Immature natural killer cell (primary cell): ENCODE results near the gene MRGPRF. TPM values are rescaled to one million over a fixed set of nuclear protein-coding genes. Genes with fewer than 3 reads are reported as not detected.

Experiments used
- DNase-seq, 3 donors: peaks; one replicate each; pipeline ENCODE4 v3.0.0; 2022; ENCODE audit warnings: mixed read lengths in 1 of 3
- H3K27ac Mint-ChIP-seq, 6 donors: one replicate each; pipeline ENCODE4 v1.8.0; 2020; ENCODE audit warnings: mixed read lengths in 6 of 6, mild to moderate bottlenecking in 5 of 6, inconsistent platforms in 4 of 6, moderate library complexity in 3 of 6
- H3K27me3 Mint-ChIP-seq, 3 donors: one replicate each; pipeline ENCODE4 v1.8.0; 2020 to 2021; ENCODE audit warnings: low read depth in 3 of 3, mild to moderate bottlenecking in 3 of 3, mixed read lengths in 3 of 3, moderate library complexity in 3 of 3, inconsistent platforms in 1 of 3
- H3K36me3 Mint-ChIP-seq, 3 donors: one replicate each; pipeline ENCODE4 v1.8.0; 2020; ENCODE audit warnings: mixed read lengths in 3 of 3, inconsistent platforms in 2 of 3, mild to moderate bottlenecking in 2 of 3
- H3K4me1 Mint-ChIP-seq, 2 donors: one replicate each; pipeline ENCODE4 v1.8.0; 2020; ENCODE audit warnings: inconsistent platforms in 2 of 2, mild to moderate bottlenecking in 2 of 2, mixed read lengths in 2 of 2, moderate library complexity in 1 of 2
- H3K4me3 Mint-ChIP-seq, 5 donors: one replicate each; pipeline ENCODE4 v1.8.0; 2020; ENCODE audit warnings: mild to moderate bottlenecking in 5 of 5, mixed read lengths in 5 of 5, inconsistent platforms in 3 of 5, moderate library complexity in 3 of 5
- H3K9me3 Mint-ChIP-seq, 6 donors: one replicate each; pipeline ENCODE4 v1.8.0; 2020; ENCODE audit warnings: mild to moderate bottlenecking in 6 of 6, mixed read lengths in 6 of 6, inconsistent platforms in 4 of 6, moderate library complexity in 3 of 6
- polyA plus RNA-seq, 3 donors: library from polyadenylated mRNA; unstranded; fragments of 300-500 nt; fragmentation: Illumina TruSeq; gene quantifications; one replicate each; pipeline ENCODE4 v1.2.3, GENCODE V29; 2021

The MRGPRF gene
- polyA plus RNA-seq, 3 donors from 2014 or later, result not detected

DNA sequence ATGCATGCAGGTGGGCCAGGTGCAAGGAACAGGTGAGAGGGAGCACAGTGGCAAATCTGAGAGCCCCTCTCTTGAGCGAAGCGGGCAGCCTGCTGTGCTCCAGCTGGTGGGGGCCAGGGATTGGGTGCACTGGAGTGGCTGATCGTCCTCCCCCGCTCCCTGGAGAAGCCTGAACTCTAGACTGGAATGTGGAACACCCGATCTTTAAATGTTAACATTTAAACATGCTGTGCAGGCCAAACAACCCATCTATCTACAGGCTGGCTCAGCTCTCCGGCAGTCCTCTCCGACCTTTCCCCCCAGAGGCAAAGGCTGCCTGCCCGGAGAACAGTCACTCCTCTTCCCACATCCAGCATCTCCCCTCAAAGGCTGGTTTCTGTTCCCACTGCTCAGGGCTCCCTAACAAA is 5.1 kb downstream of the MRGPRF start:
- H3K4me3 Mint-ChIP-seq, result no peak overlapping the region
- no peaks in the 10 kb centered on the region for H3K36me3 Mint-ChIP-seq
- peaks cover 0 to 1% of the 10 kb centered on the region in 2 donors for H3K4me1 Mint-ChIP-seq
- H3K27me3 Mint-ChIP-seq, result peaks cover 10 to 11% (median 11%) of the 10 kb centered on the region in 3 donors
- H3K27ac Mint-ChIP-seq, result no peak overlapping the region
- no peak for DNase-seq
- no peaks in the 10 kb centered on the region for H3K9me3 Mint-ChIP-seq

GRCh38 chr11:69006816-69007215 is 6.2 kb downstream of the MRGPRF start:
- Mint-ChIP-seq H3K4me3 (no peak overlapping the region), H3K27me3 (peaks cover 8 to 11% (median 8%) of the 10 kb centered on the region in 3 donors), H3K9me3 (no peaks in the 10 kb centered on the region), H3K36me3 (no peaks in the 10 kb centered on the region), H3K4me1 (peaks cover 0 to 1% of the 10 kb centered on the region in 2 donors), H3K27ac (no peak overlapping the region)
- DNase-seq, result no peak

DNA sequence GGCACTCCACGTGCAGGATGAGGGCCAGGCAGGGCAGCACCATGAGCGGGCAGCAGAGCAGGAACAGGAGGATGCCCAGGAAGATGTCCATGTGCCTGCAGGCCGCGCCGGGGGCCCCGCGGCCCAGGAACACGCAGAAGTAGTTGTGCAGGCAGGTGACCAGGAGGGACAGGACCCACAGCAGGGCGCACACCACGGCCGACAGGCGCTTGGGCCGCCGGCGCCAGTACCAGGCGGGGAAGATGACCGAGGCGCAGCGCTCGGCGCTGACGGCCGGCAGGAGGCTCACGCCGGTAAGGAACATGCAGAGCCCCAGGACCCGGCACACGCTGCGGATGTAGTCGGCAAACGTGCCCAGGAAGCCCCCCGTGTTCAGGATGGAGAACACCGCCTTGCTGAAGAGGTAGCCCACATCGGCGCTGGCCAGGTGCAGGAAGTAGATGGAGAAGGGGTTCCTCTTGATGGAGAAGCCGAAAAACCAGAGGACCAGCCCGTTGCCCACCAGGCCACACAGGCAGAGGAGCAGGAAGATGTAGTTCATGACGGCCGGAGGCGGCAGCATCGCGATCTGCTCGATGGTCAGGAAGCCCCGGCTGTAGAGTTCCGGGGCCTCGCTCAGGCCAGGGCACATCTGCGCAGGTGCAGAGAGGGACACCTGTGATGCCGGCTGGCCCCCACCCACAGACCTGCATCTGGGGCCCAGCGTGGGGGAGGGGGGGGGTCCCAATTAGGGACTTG is 7.2 kb downstream of the MRGPRF start:
- H3K4me1 Mint-ChIP-seq, result peaks cover 0 to 2% of the 10 kb centered on the region in 2 donors

DNA sequence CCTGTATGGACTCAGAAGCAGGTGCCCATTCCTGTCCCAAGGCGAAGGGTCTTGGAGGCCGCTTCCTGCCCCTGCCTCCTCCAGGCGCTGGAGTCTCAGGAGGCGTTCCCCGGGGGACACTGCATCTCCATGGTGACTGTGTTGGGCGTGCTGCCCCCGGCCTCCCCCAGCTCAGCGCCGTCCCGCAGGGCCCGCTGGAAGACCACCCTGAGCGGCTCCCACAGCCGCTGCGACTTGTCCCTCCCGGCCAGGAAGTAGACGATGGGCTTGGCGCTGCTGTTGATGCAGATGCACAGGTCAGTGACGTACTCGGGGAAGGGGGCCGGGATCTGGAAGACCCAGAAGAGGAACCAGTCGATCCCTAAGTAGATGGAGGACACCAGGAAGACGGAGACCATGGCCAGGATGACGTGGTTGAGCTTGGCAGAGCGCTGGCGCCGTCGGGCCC is 7.8 kb downstream of the MRGPRF start:
- Mint-ChIP-seq H3K9me3 (no peaks in the 10 kb centered on the region), H3K4me3 (peak overlapping the region in 1 of 5 donors; percentile 20), H3K27ac (no peak overlapping the region), H3K36me3 (no peaks in the 10 kb centered on the region), H3K27me3 (peaks cover 7 to 9% (median 8%) of the 10 kb centered on the region in 3 donors), H3K4me1 (peaks cover 0 to 4% of the 10 kb centered on the region in 2 donors)
- DNase-seq, result no peak

More for the DNA sequence above, 7.2 kb downstream of the MRGPRF start:
- Mint-ChIP-seq H3K36me3 (no peaks in the 10 kb centered on the region), H3K27me3 (peaks cover 6 to 9% (median 7%) of the 10 kb centered on the region in 3 donors), H3K9me3 (no peaks in the 10 kb centered on the region), H3K4me3 (peak overlapping the region in 1 of 5 donors; percentile 20), H3K27ac (no peak overlapping the region)
- no peak for DNase-seq

DNA sequence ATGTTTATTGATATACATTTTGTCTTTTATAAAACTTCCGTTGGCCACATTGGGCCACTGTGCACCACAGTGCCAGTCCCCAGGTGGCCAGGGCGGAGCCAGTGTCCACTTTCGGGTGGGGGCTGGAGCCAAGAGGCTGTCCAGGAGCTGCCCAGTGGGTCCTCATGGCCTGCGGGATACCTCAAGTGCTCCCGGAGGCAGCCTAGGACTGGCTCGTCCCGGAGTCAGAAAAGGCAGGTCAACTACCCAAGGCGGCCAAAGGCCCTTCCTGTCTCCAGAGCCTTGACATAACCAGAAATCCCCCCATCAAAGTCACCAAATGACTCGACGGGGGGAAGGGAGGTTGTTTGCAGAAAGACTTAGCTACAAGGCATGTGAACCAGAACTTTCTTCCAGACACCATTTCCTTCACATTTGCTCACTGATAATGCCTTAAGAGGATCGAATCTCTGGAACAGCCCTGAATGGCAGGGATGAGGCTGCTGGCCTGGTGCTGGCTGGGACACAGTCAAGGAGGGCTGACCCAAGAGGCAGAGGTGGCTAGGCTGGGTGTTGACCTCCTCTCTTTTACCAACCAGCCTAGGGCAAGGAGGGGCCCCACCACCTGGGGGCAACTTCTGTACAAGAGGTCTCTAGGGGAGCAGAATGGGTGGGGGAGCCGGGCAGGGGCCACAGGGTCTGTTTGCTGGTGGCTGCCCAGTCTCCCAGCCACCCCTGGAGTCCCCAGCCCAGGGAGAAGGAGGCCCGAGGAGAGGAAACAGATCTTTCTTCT is 8.4 kb downstream of the MRGPRF start:
- DNase-seq, result no peak
- Mint-ChIP-seq H3K27ac (no peak overlapping the region), H3K4me3 (no peak overlapping the region), H3K9me3 (no peaks in the 10 kb centered on the region), H3K4me1 (peaks cover 2 to 9% of the 10 kb centered on the region in 2 donors), H3K36me3 (no peaks in the 10 kb centered on the region), H3K27me3 (peaks cover 7 to 10% (median 9%) of the 10 kb centered on the region in 3 donors)

DNA sequence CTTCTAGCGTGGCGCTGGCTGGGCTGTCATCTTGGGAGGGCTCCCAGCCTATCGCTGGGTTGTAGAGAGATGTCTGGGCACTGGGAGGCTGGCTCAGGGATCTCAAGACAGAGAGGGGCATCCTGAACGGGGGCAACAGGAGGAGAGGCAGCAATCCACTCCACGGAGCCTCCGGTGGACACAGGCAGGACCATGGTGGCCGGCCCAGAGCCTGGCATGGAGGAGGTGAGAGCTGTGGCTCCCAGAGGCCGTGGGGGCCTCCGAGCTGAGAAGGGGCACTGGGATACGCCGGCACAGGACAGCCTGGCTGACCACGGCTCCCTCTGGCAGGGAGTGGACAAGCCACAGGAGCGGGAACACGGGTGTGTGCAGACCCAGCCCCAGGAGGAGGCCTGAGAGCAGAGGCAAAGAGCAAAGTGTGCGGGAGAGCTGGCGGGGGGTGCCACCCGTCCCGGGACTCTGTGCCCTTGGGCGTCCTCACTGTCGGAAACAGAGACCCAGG is 9.1 kb downstream of the MRGPRF start:
- no peaks in the 10 kb centered on the region for H3K36me3 Mint-ChIP-seq
- peaks cover 2 to 16% (median 12%) of the 10 kb centered on the region in 3 donors for H3K27me3 Mint-ChIP-seq
- H3K4me1 Mint-ChIP-seq, result peaks cover 8 to 16% of the 10 kb centered on the region in 2 donors
- no peak for DNase-seq
- no peaks in the 10 kb centered on the region for H3K9me3 Mint-ChIP-seq
- no peak overlapping the region for H3K27ac Mint-ChIP-seq
- no peak overlapping the region for H3K4me3 Mint-ChIP-seq

DNA sequence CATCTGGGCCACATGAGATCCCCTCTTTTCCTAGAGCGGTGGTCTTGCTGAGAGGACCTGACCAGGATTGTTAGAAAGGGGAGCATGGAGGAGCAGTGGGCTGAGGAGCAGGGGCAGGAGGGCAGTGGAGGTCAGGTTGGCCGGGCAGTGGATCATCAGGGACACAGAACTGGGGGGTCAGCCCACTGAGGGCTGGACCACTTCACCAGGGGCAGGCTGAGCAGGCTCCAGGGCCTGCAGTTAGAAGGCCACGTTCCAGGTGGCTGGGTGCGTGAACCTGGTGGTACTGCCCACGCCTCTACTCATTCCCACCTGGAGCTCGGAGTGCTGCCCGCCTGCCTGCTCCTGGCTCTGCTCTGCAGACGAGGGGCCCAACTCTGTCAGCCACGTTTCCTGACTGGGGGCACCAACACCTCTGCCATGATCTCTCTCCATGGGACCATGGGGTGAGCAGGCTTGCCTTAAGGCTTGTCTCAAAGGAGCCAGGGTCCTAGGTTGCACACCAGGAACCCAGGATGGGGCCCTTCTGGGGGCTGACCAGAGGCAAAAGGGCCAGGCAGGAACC is 9.7 kb downstream of the MRGPRF start:
- Mint-ChIP-seq H3K27me3 (peaks cover 2 to 16% (median 12%) of the 10 kb centered on the region in 3 donors), H3K4me1 (peaks cover 14 to 21% of the 10 kb centered on the region in 2 donors), H3K9me3 (no peaks in the 10 kb centered on the region), H3K27ac (peak overlapping the region in 1 of 6 donors; percentile 46), H3K4me3 (no peak overlapping the region), H3K36me3 (no peaks in the 10 kb centered on the region)
- DNase-seq, result no peak

DNA sequence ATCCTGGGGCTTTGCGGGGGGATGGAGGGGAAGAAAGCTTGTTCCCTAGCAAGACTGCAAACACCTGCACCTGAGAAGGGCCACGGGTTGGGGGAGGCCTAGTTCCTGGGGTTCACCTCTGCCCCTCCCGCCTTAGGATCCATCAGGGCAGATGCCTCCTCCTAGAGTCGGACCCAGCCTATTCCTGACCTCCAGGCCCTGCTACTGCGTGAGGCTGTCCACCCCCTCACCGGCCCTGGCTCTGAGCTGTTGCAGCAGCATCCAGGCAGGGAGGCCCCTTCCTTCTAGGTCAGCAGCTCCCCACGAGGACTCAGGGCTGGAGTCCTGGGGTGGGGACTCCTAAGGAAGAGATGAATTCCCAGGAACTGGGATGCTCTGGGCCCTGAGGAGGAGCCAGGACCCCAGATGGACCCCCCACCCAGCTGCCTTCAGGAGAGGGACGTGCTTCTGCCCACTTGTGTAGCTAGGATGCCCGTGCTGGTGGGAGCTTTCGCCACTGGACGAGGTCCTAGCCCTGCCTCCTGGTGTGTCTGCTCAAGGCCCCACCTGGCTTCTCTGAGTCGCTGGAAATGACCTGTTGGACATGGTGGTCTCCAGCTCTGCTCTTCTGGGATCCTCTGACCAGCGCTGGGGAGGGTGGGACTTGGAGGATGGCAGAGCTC is 10.3 kb downstream of the MRGPRF start:
- Mint-ChIP-seq H3K27me3 (peaks cover 2 to 16% (median 12%) of the 10 kb centered on the region in 3 donors), H3K4me1 (peaks cover 20 to 28% of the 10 kb centered on the region in 2 donors), H3K27ac (peak overlapping the region in 1 of 6 donors; percentile 46), H3K9me3 (no peaks in the 10 kb centered on the region), H3K36me3 (no peaks in the 10 kb centered on the region), H3K4me3 (no peak overlapping the region)
- DNase-seq, result no peak

DNA sequence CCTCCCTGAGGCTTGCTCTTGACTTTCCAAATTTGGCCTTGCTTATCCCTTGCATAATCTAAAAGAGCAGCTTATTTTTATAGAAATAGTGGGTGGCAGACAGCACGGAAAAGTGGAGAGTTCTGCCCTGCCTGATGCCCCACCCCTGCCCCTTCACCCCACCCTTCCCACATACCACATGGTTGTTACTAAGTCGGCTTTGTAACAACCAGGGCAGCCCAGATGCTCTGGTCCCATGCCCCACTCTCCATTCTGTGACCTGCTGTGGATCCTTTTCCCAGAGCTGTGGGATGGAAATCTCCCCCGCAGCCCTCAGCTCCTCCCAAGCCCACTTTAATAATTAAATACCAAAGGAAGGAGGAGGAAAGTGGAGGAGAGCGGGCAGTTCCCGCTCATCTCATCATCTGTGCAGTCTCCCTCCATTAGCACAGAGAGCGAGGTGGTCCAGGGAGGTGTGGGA is 10.9 kb downstream of the MRGPRF start:
- no peak for DNase-seq
- no peak overlapping the region for H3K4me3 Mint-ChIP-seq
- H3K36me3 Mint-ChIP-seq, result no peaks in the 10 kb centered on the region
- peaks cover 20 to 28% of the 10 kb centered on the region in 2 donors for H3K4me1 Mint-ChIP-seq
- H3K27ac Mint-ChIP-seq, result no peak overlapping the region
- H3K27me3 Mint-ChIP-seq, result peaks cover 2 to 16% (median 12%) of the 10 kb centered on the region in 3 donors
- no peaks in the 10 kb centered on the region for H3K9me3 Mint-ChIP-seq

GRCh38 chr11:69001243-69002081 is 11.6 kb downstream of the MRGPRF start:
- DNase-seq, result no peak
- H3K4me1 Mint-ChIP-seq, result peaks cover 20 to 28% of the 10 kb centered on the region in 2 donors
- no peaks in the 10 kb centered on the region for H3K9me3 Mint-ChIP-seq
- peak overlapping the region in 3 of 6 donors; percentile 40 to 68 (median 50) for H3K27ac Mint-ChIP-seq
- H3K36me3 Mint-ChIP-seq, result no peaks in the 10 kb centered on the region
- H3K27me3 Mint-ChIP-seq, result peaks cover 2 to 16% (median 9%) of the 10 kb centered on the region in 3 donors
- no peak overlapping the region for H3K4me3 Mint-ChIP-seq

- Mint-ChIP-seq H3K4me1 (peaks cover 20 to 28% of the 10 kb centered on the region in 2 donors), H3K4me3 (peak overlapping the region in 1 of 5 donors; percentile 17), H3K36me3 (no peaks in the 10 kb centered on the region), H3K9me3 (no peaks in the 10 kb centered on the region), H3K27me3 (peaks cover 0 to 14% (median 9%) of the 10 kb centered on the region in 3 donors), H3K27ac (peak overlapping the region in 3 of 6 donors; percentile 40 to 68 (median 50))
- DNase-seq, result no peak
These were observed 12.2 kb downstream of the MRGPRF start for GRCh38 chr11:69000831-69001242.

GRCh38 chr11:69000391-69000790 is 12.7 kb downstream of the MRGPRF start:
- H3K27me3 Mint-ChIP-seq, result peaks cover 0 to 12% (median 10%) of the 10 kb centered on the region in 3 donors
- peak overlapping the region in 2 of 6 donors; percentile 68 to 84 for H3K27ac Mint-ChIP-seq
- peak overlapping the region in 1 of 5 donors; percentile 17 for H3K4me3 Mint-ChIP-seq
- H3K36me3 Mint-ChIP-seq, result no peaks in the 10 kb centered on the region
- no peaks in the 10 kb centered on the region for H3K9me3 Mint-ChIP-seq
- peaks cover 20 to 28% of the 10 kb centered on the region in 2 donors for H3K4me1 Mint-ChIP-seq
- DNase-seq, result no peak
